Measurements from ENCODE around the gene ZNF839.
"Not testable (repeated sequence)": the region's sequence is repeated elsewhere in the genome, so short reads cannot be mapped to it uniquely, and the experiment has no call there.

The ZNF839 gene

DNA sequence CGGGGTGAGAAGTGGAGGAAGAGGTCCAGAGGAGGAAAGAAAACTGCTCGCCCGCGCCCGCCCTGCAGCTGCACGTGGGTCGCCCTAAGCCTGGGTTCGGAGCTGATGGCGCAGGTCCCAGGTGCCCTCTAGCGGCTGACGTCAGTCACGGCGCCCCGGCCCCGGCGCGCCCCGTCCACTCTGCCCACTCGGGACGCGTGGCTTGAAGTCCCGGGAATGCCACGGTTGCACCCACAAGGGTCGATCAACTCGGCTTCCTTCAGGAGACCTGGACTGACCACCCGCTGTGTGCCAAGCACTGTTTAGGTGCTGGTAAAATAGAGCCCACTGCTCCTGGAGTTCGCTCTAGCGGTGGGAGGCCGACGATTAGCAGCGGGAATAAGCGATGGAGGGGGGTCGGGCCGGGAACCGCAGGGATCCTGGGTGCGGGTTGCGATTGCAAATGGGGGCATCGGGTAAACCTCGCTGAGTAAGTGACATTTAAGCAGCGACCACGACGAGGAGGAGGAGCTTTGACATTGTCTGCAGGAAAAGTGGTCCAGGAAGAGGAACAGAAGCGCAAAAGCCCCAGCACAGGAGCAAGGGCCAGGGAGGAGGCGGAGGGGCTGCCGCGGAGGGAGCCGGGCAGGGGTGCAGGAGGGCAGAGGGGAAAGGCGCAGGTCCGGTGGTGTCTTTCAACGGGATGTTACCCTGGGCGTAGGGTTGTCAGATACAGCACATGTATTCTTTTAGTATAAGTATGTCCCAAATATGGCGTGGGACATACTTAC lies 5.1 kb upstream of the ZNF839 start:
- peak; percentile 69 for DNase-seq (ENCODE audit: low read depth)

DNA sequence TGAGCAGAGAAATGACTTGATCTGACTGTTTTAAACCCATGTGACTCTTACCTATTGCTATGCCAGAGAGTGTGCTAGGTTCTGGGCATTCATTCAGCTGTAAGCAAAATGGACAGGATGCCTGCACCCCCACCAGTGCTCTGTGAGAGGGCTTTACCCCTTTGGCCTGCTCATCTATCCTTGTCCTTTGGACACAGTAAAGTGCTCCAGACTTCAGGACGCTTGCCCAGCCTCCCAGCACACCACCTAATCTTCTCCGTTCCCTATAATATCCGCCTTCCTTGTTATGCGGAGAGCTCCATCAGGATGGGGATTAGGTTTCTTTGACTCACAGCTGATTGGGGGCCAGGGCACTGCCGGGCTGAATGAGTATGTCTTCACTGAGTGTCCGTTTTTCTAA lies 4.4 kb upstream of the ZNF839 start:
- no peak for DNase-seq (ENCODE audit: low read depth)

DNA sequence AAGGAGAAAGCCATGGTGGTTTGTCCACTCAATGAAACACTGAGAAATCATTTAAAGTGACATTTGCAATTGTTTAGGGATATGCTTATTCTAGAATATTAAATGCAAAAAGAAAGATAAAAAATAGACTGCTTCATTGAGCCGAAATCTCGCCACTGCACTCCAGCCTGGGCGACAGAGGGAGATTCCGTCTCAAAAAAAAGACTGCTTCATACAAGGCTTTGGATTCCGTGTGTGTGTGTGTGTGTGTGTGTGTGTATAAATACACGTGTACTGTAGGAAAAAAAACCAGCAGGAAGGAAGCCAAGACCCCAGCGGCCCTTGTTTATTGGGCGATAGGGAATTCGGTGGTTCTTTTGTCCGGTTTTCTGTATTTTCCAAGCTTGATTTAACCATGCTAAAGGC lies 3.2 kb upstream of the ZNF839 start:
- no peak for DNase-seq (ENCODE audit: low read depth)

- DNase-seq (ENCODE audit: low read depth), result peak; percentile 94
Observed at GRCh38 chr14:102316743-102317563, 2.6 kb upstream of the ZNF839 start.

DNA sequence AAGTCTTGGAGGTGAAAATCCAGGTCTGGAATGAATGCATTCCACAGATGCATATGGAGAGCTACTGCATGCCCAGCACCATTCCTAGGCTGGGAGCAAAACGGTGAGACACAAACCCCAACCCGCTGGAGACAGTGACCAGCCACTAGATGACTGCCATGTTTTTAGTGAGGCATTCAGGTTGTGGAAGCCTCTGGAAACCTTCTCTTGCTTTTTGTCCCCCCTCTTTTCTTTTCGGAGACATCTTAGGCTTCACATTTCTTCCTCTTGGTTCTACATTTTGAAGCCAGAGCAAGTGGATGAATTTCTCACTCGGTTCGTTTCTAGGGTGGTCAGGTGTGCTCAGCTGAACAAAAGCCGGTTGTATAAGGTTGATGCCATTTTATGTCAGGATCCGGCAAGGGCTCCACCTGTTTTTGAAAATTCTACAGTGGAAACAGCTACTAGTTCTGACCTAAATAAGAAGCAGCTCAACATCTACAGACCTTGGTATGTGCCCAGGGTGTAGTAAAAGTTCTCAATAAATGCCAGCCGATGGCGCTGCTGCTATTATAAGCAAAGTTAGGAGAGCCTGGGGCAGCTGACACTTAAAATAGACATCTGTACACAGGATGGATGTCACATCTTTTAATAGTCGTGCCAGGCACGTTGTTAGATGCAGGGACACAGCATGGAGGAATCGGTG lies 1.8 kb upstream of the ZNF839 start:
- no peak for DNase-seq (ENCODE audit: low read depth)

GRCh38 chr14:102318781-102319276 lies 717 bp upstream of the ZNF839 start:
- no peak for DNase-seq (ENCODE audit: low read depth)

DNA sequence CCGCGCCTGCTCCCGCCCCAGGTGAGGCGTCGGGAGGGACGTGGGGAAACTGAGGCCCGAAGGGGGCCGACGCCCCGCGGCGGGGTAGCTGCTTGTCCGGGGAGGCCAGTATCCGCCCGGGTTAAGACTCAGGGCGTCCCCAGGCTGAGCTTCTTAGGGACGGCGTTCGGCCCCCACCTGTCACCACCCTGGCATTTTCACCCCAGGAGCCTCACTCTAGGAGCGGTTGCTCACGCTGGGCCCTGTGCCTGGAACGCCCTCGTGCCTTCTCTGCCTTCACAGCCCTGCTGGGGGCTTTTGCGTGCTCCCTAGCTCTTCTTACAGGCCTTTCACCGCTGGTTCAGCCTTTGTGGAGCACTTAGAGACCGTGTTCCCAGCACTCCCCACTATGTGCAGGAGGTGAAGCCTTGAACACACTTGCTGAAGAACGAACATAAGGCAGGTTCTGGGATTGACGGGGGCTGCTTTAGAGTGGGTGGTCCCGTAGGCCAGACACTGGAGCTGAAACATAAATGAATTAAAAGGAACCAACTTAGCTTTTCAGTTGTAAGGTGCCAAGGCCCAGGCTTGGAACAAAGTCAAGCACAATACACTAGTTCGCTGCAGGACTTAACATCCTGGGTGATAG lies 601 bp downstream of the ZNF839 start:
- DNase-seq (ENCODE audit: low read depth), result peak; percentile 36

GRCh38 chr14:102320671-102321455 lies 1.3 kb downstream of the ZNF839 start:
- DNase-seq (ENCODE audit: low read depth), result no peak

DNA sequence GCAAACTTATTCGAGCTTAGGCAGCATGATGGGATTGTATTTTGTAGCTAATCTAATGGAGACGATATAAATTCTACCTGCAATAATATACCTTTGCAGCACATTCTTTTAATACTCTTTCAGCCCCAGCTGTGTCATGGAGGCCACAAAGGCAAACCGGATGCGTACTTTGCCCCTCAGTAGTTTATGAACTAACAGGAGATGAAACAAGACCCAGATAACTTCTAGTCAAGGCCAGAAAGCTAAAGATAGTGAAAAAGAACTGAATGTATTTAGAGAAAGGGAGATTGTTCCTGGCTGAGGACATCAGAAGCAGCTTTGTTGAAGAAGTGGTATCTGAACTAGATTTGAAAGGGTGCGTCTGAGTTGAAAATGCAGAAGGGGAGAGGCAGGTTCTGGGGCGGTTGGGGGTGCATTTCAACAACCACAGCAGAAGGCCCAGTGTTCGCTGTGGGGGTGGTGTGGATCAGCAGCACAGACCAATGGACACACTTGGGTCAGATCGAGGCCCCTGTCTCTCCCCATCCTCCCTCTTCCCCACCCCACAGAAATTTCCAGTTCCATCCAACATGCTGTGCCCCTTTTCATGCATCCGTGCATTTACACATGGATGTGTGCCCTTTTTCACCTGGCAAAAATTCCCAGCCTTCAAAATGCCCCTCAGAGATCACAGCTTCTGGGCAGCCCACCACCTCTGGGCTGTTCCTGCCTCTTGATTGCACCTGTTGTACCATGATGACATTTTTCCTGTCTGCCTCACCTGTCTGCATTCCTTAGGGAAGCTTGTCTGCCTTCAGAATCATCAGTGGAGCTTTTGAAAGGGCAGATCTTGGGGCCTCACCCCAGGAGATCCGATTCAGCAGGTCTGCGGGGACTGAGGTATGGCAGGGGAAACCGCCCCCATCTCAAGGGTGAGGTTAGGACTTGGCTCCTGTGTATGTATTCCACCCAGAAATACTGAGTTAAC lies 2.2 kb downstream of the ZNF839 start:
- no peak for DNase-seq (ENCODE audit: low read depth)

DNA sequence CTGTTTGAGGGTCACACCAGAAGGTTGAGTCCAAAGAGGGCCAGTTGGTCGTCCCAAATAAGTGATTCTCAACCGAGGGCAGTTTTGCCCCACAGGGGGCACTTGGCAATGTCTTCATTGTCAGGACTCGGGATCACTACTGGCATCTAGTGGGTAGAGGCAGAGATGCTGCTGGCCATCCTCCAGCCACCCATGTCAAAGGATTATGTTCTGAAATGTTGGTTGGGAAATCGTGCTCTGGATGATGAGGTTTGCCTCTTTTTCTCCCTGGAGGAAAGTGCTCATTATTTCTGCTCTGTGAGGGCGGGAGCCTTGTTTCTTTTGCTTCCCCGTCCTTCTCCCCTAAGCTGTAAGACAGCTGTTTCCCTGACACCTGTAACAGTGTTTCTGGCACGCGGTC lies 3.6 kb downstream of the ZNF839 start:
- no peak for DNase-seq (ENCODE audit: low read depth)

DNA sequence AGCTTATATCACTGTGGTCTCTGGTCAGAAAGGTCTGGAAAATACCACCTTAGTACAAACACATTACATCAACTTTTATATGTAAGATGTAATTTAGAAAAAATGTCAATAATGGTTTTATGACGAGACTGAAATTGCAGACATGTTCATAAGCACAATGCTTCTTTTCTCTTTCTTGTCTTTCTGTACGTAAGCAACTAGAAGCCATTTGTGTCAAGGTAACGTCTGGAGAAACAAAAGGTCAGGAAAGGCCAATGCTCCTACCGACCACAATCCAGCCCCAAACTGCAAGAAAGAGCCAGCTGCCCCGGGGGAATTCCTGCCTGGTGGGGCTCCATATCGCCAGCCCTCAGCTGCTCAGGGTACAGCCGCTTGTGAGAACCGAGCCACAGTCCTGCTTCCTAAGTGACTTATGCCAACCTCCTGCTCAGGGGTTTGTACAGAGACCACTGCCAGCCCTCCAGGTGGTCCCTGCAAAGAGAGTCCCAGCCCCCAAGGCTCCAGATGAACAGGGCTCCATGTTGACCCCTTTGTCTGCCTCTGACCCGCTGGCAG lies 6.3 kb downstream of the ZNF839 start:
- DNase-seq (ENCODE audit: low read depth), result no peak

DNA sequence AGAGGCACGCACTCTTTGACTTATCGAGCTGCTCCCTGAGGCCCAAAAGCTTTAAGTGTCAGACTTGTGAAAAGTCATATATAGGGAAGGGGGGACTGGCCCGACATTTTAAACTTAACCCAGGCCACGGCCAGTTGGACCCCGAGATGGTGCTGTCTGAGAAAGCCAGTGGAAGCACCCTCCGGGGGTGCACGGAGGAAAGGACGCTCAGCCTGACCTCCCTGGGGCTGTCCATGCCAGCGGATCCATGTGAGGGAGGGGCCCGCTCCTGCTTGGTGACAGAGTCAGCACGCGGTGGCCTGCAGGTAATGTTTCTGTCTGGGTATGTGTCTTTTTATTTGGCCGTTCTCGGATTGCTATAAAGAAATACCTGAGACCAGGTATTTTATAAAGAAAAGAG lies 7.0 kb downstream of the ZNF839 start:
- no peak for DNase-seq (ENCODE audit: low read depth)

GRCh38 chr14:102329381-102329780 lies 9.8 kb downstream of the ZNF839 start:
- DNase-seq (ENCODE audit: low read depth), result not testable (repeated sequence)

DNA sequence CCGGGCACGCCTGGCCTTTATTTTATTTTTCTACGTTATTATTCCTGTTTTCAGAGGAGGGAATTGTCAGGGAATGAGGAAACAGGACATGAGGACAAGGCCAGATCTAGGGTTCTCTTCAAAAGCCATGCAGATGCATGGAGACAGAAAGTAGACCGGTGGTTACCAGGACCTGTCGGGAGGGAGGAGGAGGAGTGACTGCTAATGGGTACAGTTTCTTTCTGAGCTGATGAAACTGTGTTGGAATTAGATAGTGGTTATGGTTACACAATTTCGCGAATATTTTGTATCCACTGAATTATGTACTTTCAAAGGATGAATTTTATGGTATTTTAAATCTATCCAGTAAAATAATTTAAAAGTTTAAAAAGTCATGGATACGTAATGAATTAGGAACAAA lies 11.3 kb downstream of the ZNF839 start:
- no peak for DNase-seq (ENCODE audit: low read depth)

DNA sequence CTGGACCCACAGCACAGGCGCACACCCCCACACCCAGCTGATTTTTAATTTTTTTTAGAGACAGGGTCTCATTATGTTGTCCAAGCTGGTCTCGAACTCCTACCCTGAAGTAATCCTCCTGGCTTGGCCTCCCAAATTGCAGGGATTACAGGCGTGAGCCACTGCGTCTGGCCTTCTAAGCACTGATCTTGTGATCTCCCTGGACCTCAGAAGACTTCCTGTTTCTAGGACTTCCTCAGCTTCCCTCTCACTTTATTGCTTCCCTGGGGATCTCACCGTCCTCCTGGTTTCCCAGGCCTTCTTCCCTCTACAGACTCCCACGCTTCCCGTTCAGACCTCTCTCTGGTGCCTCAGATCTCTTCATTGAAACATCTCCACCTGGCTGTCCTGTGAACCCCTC lies 13.8 kb downstream of the ZNF839 start:
- DNase-seq (ENCODE audit: low read depth), result no peak

GRCh38 chr14:102333795-102334705 lies 14.5 kb downstream of the ZNF839 start:
- no peak for DNase-seq (ENCODE audit: low read depth)

GRCh38 chr14:102335163-102335562 lies 15.6 kb downstream of the ZNF839 start:
- no peak for DNase-seq (ENCODE audit: low read depth)

GRCh38 chr14:102338724-102339123 lies 19.2 kb downstream of the ZNF839 start:
- no peak for DNase-seq (ENCODE audit: low read depth)

GRCh38 chr14:102341566-102341965 lies 22.0 kb downstream of the ZNF839 start:
- no peak for DNase-seq (ENCODE audit: low read depth)
